Subcutaneous abdominal adipose tissue (tissue), 5 donors: ENCODE data around the gene MOK.

Experiments
- H3K27ac ChIP-seq: one replicate; pipeline ENCODE4 v1.7.0; 2013; ENCODE audit warnings: low read depth, mild to moderate bottlenecking, inconsistent platforms, low read length, moderate library complexity
- H3K27me3 ChIP-seq, 5 donors: one replicate each; pipeline ENCODE4 v1.7.0; 2013; ENCODE audit warnings: low read length in 5 of 5, inconsistent platforms in 1 of 5; ENCODE audit not compliant: control insufficient read depth in 5 of 5, insufficient read depth in 4 of 5
- H3K36me3 ChIP-seq, 5 donors: one replicate each; pipeline ENCODE4 v1.7.0; 2013; ENCODE audit warnings: low read length in 5 of 5; ENCODE audit not compliant: control insufficient read depth in 5 of 5, insufficient read depth in 5 of 5
- H3K4me1 ChIP-seq, 5 donors: one replicate each; pipeline ENCODE4 v1.7.0; 2013; ENCODE audit warnings: low read length in 5 of 5, mild to moderate bottlenecking in 3 of 5, moderate library complexity in 1 of 5; ENCODE audit not compliant: control insufficient read depth in 5 of 5, insufficient read depth in 5 of 5
- H3K4me3 ChIP-seq, 5 donors: one replicate each; pipeline ENCODE4 v1.7.0; 2013; ENCODE audit warnings: low read length in 5 of 5, low read depth in 1 of 5
- H3K9ac ChIP-seq, 5 donors: one replicate each; pipeline ENCODE4 v1.7.0; 2013; ENCODE audit warnings: low read length in 5 of 5, mild to moderate bottlenecking in 4 of 5, moderate library complexity in 3 of 5
- H3K9me3 ChIP-seq, 5 donors: one replicate each; pipeline ENCODE4 v1.7.0; 2013; ENCODE audit warnings: low read length in 5 of 5; ENCODE audit not compliant: control insufficient read depth in 5 of 5
- donor health status: healthy.
- donor health status: healthy.
- donor health status: healthy.
- donor health status: healthy.
- donor health status: healthy.

MOK gene

GRCh38 chr14:102192840-102193502, 112.0 kb downstream of the MOK start:
- peaks cover 3 to 10% (median 8%) of the 10 kb centered on the region in 5 donors for H3K36me3 ChIP-seq
- H3K9me3 ChIP-seq, result no peaks in the 10 kb centered on the region
- H3K4me1 ChIP-seq, result peaks cover 0 to 54% (median 33%) of the 10 kb centered on the region in 5 donors
- H3K27me3 ChIP-seq, result no peaks in the 10 kb centered on the region
- no peak overlapping the region for H3K9ac ChIP-seq
- no peak overlapping the region for H3K27ac ChIP-seq
- no peak overlapping the region for H3K4me3 ChIP-seq

- no peak overlapping the region for H3K27ac ChIP-seq
- no peak overlapping the region for H3K4me3 ChIP-seq
- H3K9ac ChIP-seq, result no peak overlapping the region
- H3K4me1 ChIP-seq, result peaks cover 0 to 44% (median 26%) of the 10 kb centered on the region in 5 donors
- H3K36me3 ChIP-seq, result no peaks in the 10 kb centered on the region
- H3K9me3 ChIP-seq, result no peaks in the 10 kb centered on the region
- H3K27me3 ChIP-seq, result no peaks in the 10 kb centered on the region
Observed at GRCh38 chr14:102189874-102190273, 115.1 kb downstream of the MOK start.

DNA sequence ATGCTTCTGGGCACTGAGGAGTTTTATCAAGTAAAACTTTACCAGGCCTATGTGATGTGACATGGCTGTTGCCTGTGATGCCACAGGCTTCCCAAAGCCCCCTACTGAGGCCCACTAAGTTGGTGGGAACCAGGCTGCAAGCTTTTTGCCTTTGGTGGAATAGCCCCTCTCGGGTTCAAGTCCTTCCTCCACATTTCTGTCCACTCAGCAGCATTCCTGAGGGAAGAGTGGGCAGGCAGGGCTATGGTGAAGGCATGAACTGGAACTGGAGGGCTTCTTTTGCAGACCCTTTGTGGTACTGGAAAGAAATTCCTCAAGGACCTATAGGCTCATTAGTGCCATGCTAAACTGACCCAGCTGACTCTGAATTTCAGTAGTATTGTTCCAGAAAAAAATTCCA, 116.8 kb downstream of the MOK start:
- Histone ChIP-seq H3K27me3 (no peaks in the 10 kb centered on the region), H3K9me3 (no peaks in the 10 kb centered on the region), H3K27ac (peak overlapping the region; percentile 92), H3K4me1 (peaks cover 0 to 48% (median 31%) of the 10 kb centered on the region in 5 donors), H3K9ac (peak overlapping the region in 3 of 5 donors; percentile 17 to 78 (median 53)), H3K4me3 (no peak overlapping the region), H3K36me3 (no peaks in the 10 kb centered on the region)

DNA sequence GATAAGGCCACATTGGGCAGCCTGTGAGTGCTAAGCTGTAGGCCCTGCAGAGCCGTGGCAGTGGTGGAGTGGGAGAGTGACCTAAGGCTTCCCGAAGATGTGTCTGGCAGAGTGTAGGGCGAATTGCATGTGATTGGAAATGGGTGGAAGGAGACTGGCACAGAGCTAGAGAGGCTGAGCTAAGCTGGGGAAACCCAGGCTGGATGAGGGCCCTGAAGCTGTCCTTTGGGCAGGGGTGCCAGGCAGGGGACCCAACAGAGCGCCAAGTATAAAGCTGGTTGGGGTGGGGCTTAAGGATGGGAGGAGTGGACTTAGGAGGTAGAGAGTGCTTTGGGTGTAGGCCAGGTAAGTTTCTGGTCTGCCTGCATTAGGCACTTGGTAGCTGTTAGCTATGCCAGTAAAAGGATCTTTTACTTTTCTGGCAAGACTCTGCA, 117.4 kb downstream of the MOK start:
- Histone ChIP-seq H3K4me3 (peak overlapping the region in 1 of 5 donors; percentile 4), H3K27ac (peak overlapping the region; percentile 92), H3K27me3 (no peaks in the 10 kb centered on the region), H3K36me3 (no peaks in the 10 kb centered on the region), H3K9ac (peak overlapping the region in 3 of 5 donors; percentile 46 to 78 (median 53)), H3K9me3 (no peaks in the 10 kb centered on the region), H3K4me1 (peaks cover 0 to 52% (median 36%) of the 10 kb centered on the region in 5 donors)

DNA sequence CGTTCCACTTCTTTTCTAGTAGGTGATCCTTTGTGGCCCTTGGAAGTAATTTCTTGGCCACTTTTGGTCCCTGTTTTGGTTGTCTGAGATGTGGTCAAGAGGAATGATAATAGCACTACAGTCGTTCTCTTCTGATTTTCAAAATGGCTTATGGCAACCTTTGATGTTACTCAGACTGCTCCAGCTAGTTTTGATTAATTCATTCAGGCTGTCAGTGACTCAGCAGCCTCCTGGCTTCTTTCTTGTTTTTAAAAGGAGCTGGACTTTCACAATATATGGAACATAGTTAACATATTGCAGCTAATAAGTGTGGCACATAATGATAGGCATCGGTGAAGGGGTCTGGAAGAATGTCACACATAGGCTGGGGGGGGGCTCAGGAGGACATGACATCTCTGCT, 117.9 kb downstream of the MOK start:
- Histone ChIP-seq H3K27me3 (no peaks in the 10 kb centered on the region), H3K9me3 (no peaks in the 10 kb centered on the region), H3K27ac (peak overlapping the region; percentile 92), H3K36me3 (no peaks in the 10 kb centered on the region), H3K4me1 (peaks cover 0 to 56% (median 37%) of the 10 kb centered on the region in 5 donors), H3K9ac (peak overlapping the region in 4 of 5 donors; percentile 46 to 78 (median 56)), H3K4me3 (peak overlapping the region in 1 of 5 donors; percentile 4)

- no peaks in the 10 kb centered on the region for H3K36me3 ChIP-seq
- no peaks in the 10 kb centered on the region for H3K9me3 ChIP-seq
- H3K27me3 ChIP-seq, result no peaks in the 10 kb centered on the region
- peaks cover 2 to 67% (median 40%) of the 10 kb centered on the region in 5 donors for H3K4me1 ChIP-seq
- no peak overlapping the region for H3K9ac ChIP-seq
- H3K27ac ChIP-seq, result peak overlapping the region; percentile 84
- no peak overlapping the region for H3K4me3 ChIP-seq
Observed at GRCh38 chr14:102185360-102185759, 119.6 kb downstream of the MOK start.

GRCh38 chr14:102184316-102185035, 120.5 kb downstream of the MOK start:
- no peak overlapping the region for H3K4me3 ChIP-seq
- H3K27me3 ChIP-seq, result no peaks in the 10 kb centered on the region
- no peaks in the 10 kb centered on the region for H3K36me3 ChIP-seq
- H3K27ac ChIP-seq, result peak overlapping the region; percentile 84
- H3K9ac ChIP-seq, result no peak overlapping the region
- no peaks in the 10 kb centered on the region for H3K9me3 ChIP-seq
- peaks cover 2 to 71% (median 40%) of the 10 kb centered on the region in 5 donors for H3K4me1 ChIP-seq

DNA sequence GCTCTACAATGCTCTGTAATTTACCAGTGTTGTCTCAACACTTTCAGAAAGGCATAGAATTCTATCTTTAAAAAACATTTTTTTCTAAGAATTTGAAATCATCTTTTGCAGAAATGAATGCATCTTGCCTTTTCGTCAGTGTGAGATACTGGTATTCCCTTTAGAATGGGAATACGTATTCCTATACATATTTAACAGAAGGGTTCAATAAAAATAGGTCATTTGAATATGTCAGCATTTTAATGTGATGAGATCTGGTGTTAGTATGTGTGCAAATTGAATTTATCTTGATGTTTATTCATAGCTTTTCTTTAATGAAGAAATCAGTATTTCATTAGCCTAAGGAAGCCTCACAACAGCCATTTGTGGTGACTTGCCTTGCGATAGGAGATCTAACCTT, 121.1 kb downstream of the MOK start:
- no peaks in the 10 kb centered on the region for H3K27me3 ChIP-seq
- no peak overlapping the region for H3K4me3 ChIP-seq
- H3K4me1 ChIP-seq, result peaks cover 2 to 72% (median 40%) of the 10 kb centered on the region in 5 donors
- H3K27ac ChIP-seq, result peak overlapping the region; percentile 84
- H3K9ac ChIP-seq, result no peak overlapping the region
- H3K36me3 ChIP-seq, result peaks cover 0 to under 1% (median 0%) of the 10 kb centered on the region in 5 donors
- H3K9me3 ChIP-seq, result no peaks in the 10 kb centered on the region

GRCh38 chr14:102182936-102183619, 121.9 kb downstream of the MOK start:
- Histone ChIP-seq H3K4me3 (no peak overlapping the region), H3K36me3 (peaks cover 0 to 3% (median 0%) of the 10 kb centered on the region in 5 donors), H3K9ac (peak overlapping the region in 2 of 5 donors; percentile 39 to 69), H3K27me3 (no peaks in the 10 kb centered on the region), H3K27ac (peak overlapping the region; percentile 84), H3K4me1 (peaks cover 2 to 73% (median 44%) of the 10 kb centered on the region in 5 donors), H3K9me3 (no peaks in the 10 kb centered on the region)
